OCI-LY1 (cell line): ENCODE data around the gene MYG1.

ENCODE experiments used
- CTCF ChIP-seq: fragments of 200-600 bp; sonication (generic), shearing (Covaris generic); IDR thresholded peaks from 2 replicates; pipeline ENCODE4 v1.5.1; 2017; ENCODE audit warnings: mild to moderate bottlenecking, antibody characterized with exemption, low read length, moderate library complexity, mixed read lengths
- EZH2 ChIP-seq: fragments of 200-600 bp; sonication (generic), shearing (Covaris generic); IDR thresholded peaks from 2 replicates; pipeline ENCODE4 v1.8.0; 2017; ENCODE audit warnings: borderline replicate concordance, mixed run types, mild to moderate bottlenecking, antibody characterized with exemption, low read length, moderate library complexity, mixed read lengths

GRCh38 chr12:53332744-53333143, 33.2 kb downstream of the MYG1 start:
- no peak for TF ChIP-seq CTCF
- no peak for TF ChIP-seq EZH2
